Aorta (tissue), 5 donors: ENCODE measurements around the gene CCDC15. TPM values are rescaled to one million over a fixed set of nuclear protein-coding genes. Genes with fewer than 3 reads are reported as not detected.

ENCODE experiments used
- ATAC-seq: fragments of 200-7000 bp; cut with Tn5 transposase; one replicate; pipeline ENCODE4 v1.9.1; 2022; ENCODE audit warnings: moderate library complexity; ENCODE audit not compliant: low FRiP score
- DNase-seq, 2 donors: peaks; one replicate each; pipeline ENCODE4 v3.0.0-alpha.2; 2020
- H3K27ac ChIP-seq, 2 donors: one replicate each; pipeline ENCODE4 v1.5.1; 2013; ENCODE audit warnings: low read length in 2 of 2, mild to moderate bottlenecking in 2 of 2, moderate library complexity in 2 of 2, control low read depth in 1 of 2, inconsistent platforms in 1 of 2, low read depth in 1 of 2
- H3K27me3 ChIP-seq, 2 donors: one replicate each; pipeline ENCODE4 v1.6.1; 2013; ENCODE audit warnings: control low read depth in 1 of 2, low read length in 1 of 2, mild to moderate bottlenecking in 1 of 2, moderate library complexity in 1 of 2; ENCODE audit not compliant: insufficient read depth in 2 of 2, control insufficient read depth in 1 of 2
- H3K36me3 ChIP-seq, 2 donors: one replicate each; pipeline ENCODE4 v1.6.1; 2013; ENCODE audit warnings: control low read depth in 1 of 2, low read length in 1 of 2, mild to moderate bottlenecking in 1 of 2; ENCODE audit not compliant: insufficient read depth in 2 of 2, control insufficient read depth in 1 of 2
- H3K4me1 ChIP-seq, 2 donors: one replicate each; pipeline ENCODE4 v1.6.1; 2013; ENCODE audit warnings: low read length in 2 of 2, control low read depth in 1 of 2, mild to moderate bottlenecking in 1 of 2, moderate library complexity in 1 of 2; ENCODE audit not compliant: insufficient read depth in 2 of 2, control insufficient read depth in 1 of 2
- H3K4me3 ChIP-seq, 2 donors: one replicate each; pipeline ENCODE4 v1.5.1; 2013; ENCODE audit warnings: low read length in 2 of 2, control low read depth in 1 of 2, mild to moderate bottlenecking in 1 of 2
- H3K9me3 ChIP-seq: one replicate; pipeline ENCODE4 v1.6.1; 2013; ENCODE audit warnings: mild to moderate bottlenecking, low read length; ENCODE audit not compliant: control insufficient read depth
- WGBS, 2 donors: extraction: QIAGEN DNeasy Blood & Tissue Kit; methylation state at CpG; one replicate each; pipeline ENCODE4 v1.1.7; 2013; 5-methylcytosine and 5-hydroxymethylcytosine counted together
- intact Hi-C, 2 donors: fragments of 100-400 bp; cut with DNase I; formaldehyde crosslinking; loops; one replicate each; pipeline versions ENCODE4 v1.14.2 to v1.15.0; 2022
- polyA plus RNA-seq, 2 donors: library from polyadenylated mRNA; stranded (reverse); fragments of 200-250 nt; gene quantifications; one replicate each; pipeline ENCODE4 v1.2.3, GENCODE V29; 2013
- total RNA-seq, 2 donors: library from RNA; stranded (reverse); fragmentation: NEBNext Ultra II Directional; extraction: Animal tissue kit (Norgen Biotek cat#: 25700); gene quantifications; one replicate each; pipeline ENCODE4 v1.2.1, GENCODE V29; 2021
- donor health status: healthy with polysubstance abuse.
- donor health status: Bipolar disorder and iron deficiency.
- donor health status: DM: no; HTN: no; CAD: no.
- donor health status: DM: no; HTN: no; CAD: no.
- donor health status: DM: yes; HTN: yes; CAD: no.

CCDC15 gene
- total and polyA plus RNA-seq, 4 donors = 0.13 to 1.5 (median 0.79) TPM

DNA sequence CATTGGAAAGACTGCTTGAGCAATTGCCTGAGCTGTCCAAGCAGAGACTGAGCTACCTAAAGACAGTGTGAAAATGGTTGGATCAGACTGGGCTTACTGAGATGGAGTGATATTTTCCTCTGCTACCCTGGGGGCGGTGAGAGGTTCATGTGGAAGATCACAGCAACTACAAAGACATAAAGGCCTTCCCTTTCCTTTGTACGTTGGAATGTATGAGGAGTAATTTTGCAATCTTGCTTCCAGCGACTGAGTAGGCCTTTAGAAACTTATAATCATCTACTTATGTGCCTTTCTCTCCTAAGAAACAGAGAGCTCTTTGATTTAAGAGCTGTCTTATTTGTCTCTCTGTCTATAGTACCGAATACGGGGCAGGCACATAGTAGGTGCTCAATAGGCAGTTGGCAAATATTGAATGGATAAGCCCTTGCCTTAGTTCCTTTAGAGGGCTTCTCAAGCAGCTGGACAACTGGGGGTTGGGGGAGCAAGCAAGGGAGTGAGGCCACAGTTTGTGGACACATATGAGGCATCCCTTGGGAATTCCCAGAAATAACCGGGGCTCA, 15.7 kb upstream of the CCDC15 start:
- 75 to 76% methylated on average over 6 of the region's 6 CpGs for WGBS, 2 donors

DNA sequence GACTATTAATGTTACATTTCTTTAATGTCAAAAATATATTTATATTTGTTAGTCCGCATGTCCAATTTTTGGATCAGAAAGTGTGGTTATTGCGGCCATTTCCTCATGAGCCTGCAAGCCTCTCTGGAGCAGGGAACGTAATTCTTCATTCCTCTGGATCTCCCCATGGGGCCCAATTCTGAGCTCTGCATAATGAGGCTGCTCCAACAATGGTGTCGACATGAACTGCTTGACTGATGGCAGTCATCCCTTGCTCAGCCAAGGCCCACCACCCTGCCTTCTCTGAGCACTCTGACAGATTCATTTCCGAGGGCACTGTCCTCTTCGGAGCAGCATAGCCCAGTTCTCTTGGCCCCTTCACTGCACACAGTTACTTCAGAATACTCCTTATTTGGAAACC, 15.0 kb upstream of the CCDC15 start:
- intact Hi-C loops = no loop called here
- ATAC-seq (no peak), DNase-seq (no peak)
- Histone ChIP-seq H3K36me3 (no peaks in the 10 kb centered on the region), H3K9me3 (no peaks in the 10 kb centered on the region), H3K27me3 (no peaks in the 10 kb centered on the region), H3K4me3 (no peak overlapping the region), H3K4me1 (no peaks in the 10 kb centered on the region), H3K27ac (no peak overlapping the region)
- WGBS, 2 donors = 63 to 66% methylated on average over 6 of the region's 6 CpGs

More for the DNA sequence above, 15.7 kb upstream of the CCDC15 start:
- intact Hi-C loops = no loop called here
- Histone ChIP-seq H3K9me3 (no peaks in the 10 kb centered on the region), H3K4me3 (no peak overlapping the region), H3K27ac (no peak overlapping the region), H3K36me3 (no peaks in the 10 kb centered on the region), H3K27me3 (no peaks in the 10 kb centered on the region), H3K4me1 (no peaks in the 10 kb centered on the region)
- no peak for ATAC-seq
- DNase-seq = no peak

- 100% methylated on average over 1 of the region's 1 CpG; no CpG with 5 or more reads in 1 of the 2 donors for WGBS, 2 donors
- no peak overlapping the region for H3K27ac ChIP-seq
- intact Hi-C loops = no loop called here
- DNase-seq = no peak
- no peaks in the 10 kb centered on the region for H3K27me3 ChIP-seq
- no peaks in the 10 kb centered on the region for H3K36me3 ChIP-seq
- H3K4me1 ChIP-seq = no peaks in the 10 kb centered on the region
- H3K4me3 ChIP-seq = no peak overlapping the region
- ATAC-seq = no peak
- H3K9me3 ChIP-seq = no peaks in the 10 kb centered on the region
Observed at GRCh38 chr11:124941703-124942102, 12.3 kb upstream of the CCDC15 start.

DNA sequence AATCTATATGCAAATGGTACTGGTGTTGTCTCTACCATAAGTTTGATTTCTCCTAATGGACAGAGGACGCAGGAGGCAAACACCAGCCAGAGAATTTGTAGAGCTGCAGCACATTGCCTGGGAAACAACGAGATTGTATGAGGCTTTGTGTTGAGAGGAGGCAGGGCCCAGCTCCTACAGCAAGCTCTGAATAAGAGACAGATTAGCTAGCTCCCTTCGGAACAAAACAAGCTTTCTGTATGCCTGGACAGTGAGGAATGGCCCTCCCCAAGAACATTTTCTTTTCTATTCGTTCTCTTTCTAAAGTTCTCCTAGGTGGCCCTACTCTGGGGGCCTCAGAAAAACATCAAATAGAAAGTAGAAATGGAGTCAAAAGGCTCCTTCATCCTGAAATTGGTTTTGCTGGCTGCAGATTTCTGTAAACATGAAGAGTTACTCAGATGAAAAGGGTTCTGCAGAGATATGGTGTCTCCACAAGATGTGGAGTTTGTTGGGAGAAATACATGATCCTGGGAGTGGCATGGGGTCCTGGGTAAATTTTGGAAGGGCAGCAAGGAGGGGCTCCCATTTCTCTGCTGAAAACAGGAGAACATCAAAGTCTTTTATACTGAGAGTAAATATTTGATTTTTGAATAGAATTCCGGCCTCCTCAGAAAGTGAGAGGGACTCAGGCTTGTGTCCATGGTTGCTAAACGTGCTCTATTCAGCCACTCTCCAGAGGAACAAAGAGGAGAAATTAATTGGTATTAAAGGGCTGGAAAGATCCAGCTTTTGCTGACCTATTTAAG, 11.3 kb upstream of the CCDC15 start:
- intact Hi-C loops = no loop called here
- Histone ChIP-seq H3K9me3 (no peaks in the 10 kb centered on the region), H3K4me3 (no peak overlapping the region), H3K4me1 (no peaks in the 10 kb centered on the region), H3K27me3 (no peaks in the 10 kb centered on the region), H3K36me3 (no peaks in the 10 kb centered on the region), H3K27ac (no peak overlapping the region)
- WGBS, 2 donors = 53 to 54% methylated on average over 6 of the region's 6 CpGs
- ATAC-seq = no peak
- no peak for DNase-seq

DNA sequence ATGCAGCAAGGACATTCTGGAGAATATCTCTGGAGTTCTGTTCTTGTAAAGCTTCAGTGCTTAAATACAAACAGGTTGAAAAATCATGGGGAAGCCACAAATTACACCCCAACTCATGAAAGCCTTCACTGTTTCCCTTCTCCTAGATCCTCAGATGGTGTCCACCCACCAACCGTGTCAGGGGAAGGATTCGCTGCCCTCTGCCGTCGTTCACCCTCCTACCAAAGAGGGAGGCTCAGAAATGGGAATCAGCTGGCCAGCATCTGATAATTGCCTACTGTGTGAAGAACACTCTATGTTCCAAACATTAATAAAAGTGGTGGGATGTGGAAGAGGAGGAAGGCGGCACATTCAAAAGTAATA, 10.8 kb upstream of the CCDC15 start:
- Histone ChIP-seq H3K4me3 (no peak overlapping the region), H3K4me1 (no peaks in the 10 kb centered on the region), H3K36me3 (no peaks in the 10 kb centered on the region), H3K27me3 (no peaks in the 10 kb centered on the region), H3K9me3 (no peaks in the 10 kb centered on the region), H3K27ac (no peak overlapping the region)
- DNase-seq = no peak
- ATAC-seq = no peak
- 61 to 69% methylated on average over 5 of the region's 5 CpGs for WGBS, 2 donors
- intact Hi-C loops = no loop called here

- no peak for ATAC-seq
- intact Hi-C loops = no loop called here
- WGBS, 2 donors = 74 to 79% methylated on average over 1 of the region's 1 CpG
Observed at GRCh38 chr11:124943741-124944140, 10.3 kb upstream of the CCDC15 start.

DNA sequence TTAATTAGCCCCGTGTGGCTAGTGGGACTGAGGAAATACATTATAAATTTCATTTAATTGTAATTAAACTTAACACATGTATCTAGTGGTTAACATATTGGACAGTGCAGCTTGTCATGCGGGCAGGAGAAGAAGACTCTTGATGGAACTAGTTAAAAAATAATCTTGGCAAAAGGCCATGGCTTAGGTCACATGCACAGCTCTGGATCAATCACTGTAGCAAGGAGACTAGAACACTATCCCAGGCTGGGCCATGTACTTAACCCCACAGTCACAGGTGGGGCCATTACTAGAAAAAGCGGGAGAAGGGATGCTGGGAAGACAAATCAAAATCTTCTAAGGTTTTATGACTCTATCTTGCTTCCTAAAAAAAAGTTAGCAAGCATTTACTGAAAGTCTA, 9.4 kb upstream of the CCDC15 start:
- ATAC-seq (no peak), DNase-seq (no peak)
- H3K9me3 ChIP-seq = peaks cover 2% of the 10 kb centered on the region
- H3K4me3 ChIP-seq = no peak overlapping the region
- H3K27me3 ChIP-seq = no peaks in the 10 kb centered on the region
- no peaks in the 10 kb centered on the region for H3K4me1 ChIP-seq
- no peak overlapping the region for H3K27ac ChIP-seq
- WGBS, 2 donors = 88 to 90% methylated on average over 3 of the region's 3 CpGs
- H3K36me3 ChIP-seq = no peaks in the 10 kb centered on the region
- intact Hi-C loops = no loop called here

More at GRCh38 chr11:124943741-124944140, 10.3 kb upstream of the CCDC15 start:
- H3K4me3 ChIP-seq = no peak overlapping the region
- no peaks in the 10 kb centered on the region for H3K4me1 ChIP-seq
- no peaks in the 10 kb centered on the region for H3K9me3 ChIP-seq
- no peak overlapping the region for H3K27ac ChIP-seq
- no peak for DNase-seq
- no peaks in the 10 kb centered on the region for H3K36me3 ChIP-seq
- H3K27me3 ChIP-seq = no peaks in the 10 kb centered on the region

DNA sequence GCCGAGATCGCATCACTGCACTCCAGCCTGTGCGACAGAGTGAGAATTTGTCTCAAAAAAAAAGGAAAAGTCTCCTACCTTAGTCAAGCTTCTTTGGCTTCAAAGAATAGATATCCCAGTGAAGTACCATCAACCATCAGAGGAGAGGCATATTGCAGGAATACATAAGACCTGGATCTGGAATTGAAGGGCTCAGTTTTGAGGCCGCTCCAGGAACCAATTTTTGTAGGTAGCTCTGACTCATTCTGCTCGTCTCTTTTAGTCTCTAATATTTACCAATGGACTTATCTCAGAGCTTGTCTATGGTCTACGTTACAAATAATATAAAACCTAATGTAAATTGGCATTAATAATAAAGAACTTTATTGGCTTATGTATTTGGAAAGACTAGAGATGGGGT, 8.2 kb upstream of the CCDC15 start:
- intact Hi-C loops = no loop called here
- Histone ChIP-seq H3K4me3 (no peak overlapping the region), H3K4me1 (no peaks in the 10 kb centered on the region), H3K27me3 (no peaks in the 10 kb centered on the region), H3K36me3 (no peaks in the 10 kb centered on the region), H3K27ac (no peak overlapping the region), H3K9me3 (peaks cover 2% of the 10 kb centered on the region)
- ATAC-seq (no peak), DNase-seq (no peak)
- 63 to 73% methylated on average over 6 of the region's 6 CpGs for WGBS, 2 donors

DNA sequence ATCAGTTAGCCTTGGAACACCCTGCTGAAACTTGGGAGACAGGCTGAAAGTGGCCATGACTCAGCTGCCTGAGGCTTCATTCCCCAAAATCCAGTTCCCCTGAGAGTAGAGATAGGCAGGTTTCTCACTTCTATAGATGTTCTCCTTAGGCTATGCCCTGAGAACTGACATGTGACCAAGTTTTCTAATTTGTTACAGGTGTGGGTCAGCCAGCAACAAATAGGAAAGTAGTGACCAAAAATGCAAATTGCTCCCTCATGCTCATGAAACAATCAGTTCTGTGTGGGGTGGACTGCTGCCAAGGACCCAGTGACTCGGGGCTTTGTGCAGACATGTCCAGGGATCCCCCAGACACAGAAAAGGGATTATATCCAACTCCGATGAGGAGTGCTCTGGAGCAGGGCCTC, 7.3 kb upstream of the CCDC15 start:
- no peaks in the 10 kb centered on the region for H3K27me3 ChIP-seq
- no peaks in the 10 kb centered on the region for H3K4me1 ChIP-seq
- no peak overlapping the region for H3K27ac ChIP-seq
- H3K36me3 ChIP-seq = no peaks in the 10 kb centered on the region
- intact Hi-C loops = no loop called here
- WGBS, 2 donors = 46 to 51% methylated on average over 2 of the region's 2 CpGs
- DNase-seq (no peak), ATAC-seq (no peak)
- no peak overlapping the region for H3K4me3 ChIP-seq
- peaks cover 2% of the 10 kb centered on the region for H3K9me3 ChIP-seq
